ENCODE results near the gene GPR45.

Gene GPR45

GRCh38 chr2:105258835-105259350, 17.4 kb downstream of the GPR45 start:
- Histone ChIP-seq H3K9ac (ENCODE audit: low read length) (no peak overlapping the region), H3K27me3 (replicated peaks; ENCODE audit: insufficient read depth, low read length) (no peaks in the 10 kb centered on the region), H3K4me3 (ENCODE audit: low read length) (no peak overlapping the region), H3K9me2 (replicated peaks; ENCODE audit: insufficient read depth, low read length) (no peaks in the 10 kb centered on the region), H3K4me2 (ENCODE audit: low read depth, low read length) (no peak overlapping the region), H3K9me3 (replicated peaks; ENCODE audit: insufficient read depth, low read length) (no peaks in the 10 kb centered on the region), H3K79me2 (ENCODE audit: low read length) (no peaks in the 10 kb centered on the region), H3K27ac (ENCODE audit: low read length) (no peak overlapping the region), H3K36me3 (replicated peaks; ENCODE audit: insufficient read depth, low read length) (no peaks in the 10 kb centered on the region), H3F3A (ENCODE audit: insufficient read depth, low read length) (no peaks in the 10 kb centered on the region), H4K20me1 (ENCODE audit: insufficient read depth, low read length) (no peaks in the 10 kb centered on the region), H3K4me1 (ENCODE audit: low read length) (no peaks in the 10 kb centered on the region), H2AFZ (ENCODE audit: low read length) (no peak overlapping the region)
- DNase-seq = no peak
- TF ChIP-seq EZH2phosphoT487 (IDR thresholded peaks at IDR 0.05; ENCODE audit: low read length) (no peak), CTCF (IDR thresholded peaks at IDR 0.05; ENCODE audit: low read length) (no peak), EZH2 (optimal IDR thresholded peaks at IDR 0.05; ENCODE audit: low read depth, low read length) (no peak)

DNA sequence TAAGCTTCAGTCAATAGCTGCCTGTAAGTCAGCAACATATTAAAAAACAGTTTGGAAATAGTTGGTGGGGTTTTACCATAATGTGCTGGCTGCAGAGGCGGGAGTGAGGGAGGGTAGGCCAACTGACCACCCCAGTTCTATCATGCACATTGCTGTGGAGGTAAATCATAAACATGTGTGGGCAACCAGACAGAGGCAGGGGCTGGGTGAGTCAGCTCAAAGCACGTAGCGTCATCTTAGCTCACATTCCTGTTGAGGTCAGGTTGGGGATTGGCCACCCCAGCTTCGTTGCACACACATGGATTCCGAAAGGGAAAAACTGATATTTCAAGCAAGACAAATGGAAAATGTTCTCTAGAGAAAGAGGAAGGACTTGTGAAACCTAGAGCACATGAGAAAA, 19.5 kb downstream of the GPR45 start:
- no peaks in the 10 kb centered on the region for H3K9me2 ChIP-seq (replicated peaks; ENCODE audit: insufficient read depth, low read length)
- H3F3A ChIP-seq (ENCODE audit: insufficient read depth, low read length) = no peaks in the 10 kb centered on the region
- no peak overlapping the region for H2AFZ ChIP-seq (ENCODE audit: low read length)
- H3K27me3 ChIP-seq (replicated peaks; ENCODE audit: insufficient read depth, low read length) = no peaks in the 10 kb centered on the region
- H3K4me2 ChIP-seq (ENCODE audit: low read depth, low read length) = no peak overlapping the region
- H3K4me3 ChIP-seq (ENCODE audit: low read length) = no peak overlapping the region
- H3K9me3 ChIP-seq (replicated peaks; ENCODE audit: insufficient read depth, low read length) = no peaks in the 10 kb centered on the region
- H4K20me1 ChIP-seq (ENCODE audit: insufficient read depth, low read length) = no peaks in the 10 kb centered on the region
- H3K9ac ChIP-seq (ENCODE audit: low read length) = no peak overlapping the region
- TF ChIP-seq CTCF (IDR thresholded peaks at IDR 0.05; ENCODE audit: low read length) (no peak), EZH2phosphoT487 (IDR thresholded peaks at IDR 0.05; ENCODE audit: low read length) (no peak), EZH2 (optimal IDR thresholded peaks at IDR 0.05; ENCODE audit: low read depth, low read length) (no peak)
- no peak for DNase-seq
- no peaks in the 10 kb centered on the region for H3K79me2 ChIP-seq (ENCODE audit: low read length)
- no peak overlapping the region for H3K27ac ChIP-seq (ENCODE audit: low read length)
- no peaks in the 10 kb centered on the region for H3K36me3 ChIP-seq (replicated peaks; ENCODE audit: insufficient read depth, low read length)
- no peaks in the 10 kb centered on the region for H3K4me1 ChIP-seq (ENCODE audit: low read length)

DNA sequence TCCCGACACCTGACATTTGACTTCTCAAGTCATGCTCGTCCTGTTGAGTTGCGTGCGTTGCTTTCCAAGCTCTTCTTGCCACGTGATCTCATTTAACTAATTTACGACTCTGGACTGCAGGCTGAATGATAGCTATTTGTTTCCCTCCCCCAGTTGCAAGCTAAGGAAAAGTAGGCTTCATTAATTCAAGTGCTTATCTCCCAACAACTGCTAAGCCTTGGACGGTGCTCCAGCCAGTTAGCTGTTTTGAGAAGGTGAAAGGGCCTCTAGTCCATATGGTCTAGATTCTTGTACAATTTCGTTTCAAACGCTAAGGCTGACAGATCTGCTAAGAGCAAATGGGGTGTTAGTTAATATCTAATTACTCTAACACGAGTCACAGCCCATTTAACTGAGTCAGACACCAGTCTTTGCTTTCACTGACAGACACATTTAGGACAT, 21.1 kb downstream of the GPR45 start:
- Histone ChIP-seq H4K20me1 (ENCODE audit: insufficient read depth, low read length) (no peaks in the 10 kb centered on the region), H3F3A (ENCODE audit: insufficient read depth, low read length) (no peaks in the 10 kb centered on the region), H3K79me2 (ENCODE audit: low read length) (no peaks in the 10 kb centered on the region)

More for the DNA sequence above, 21.1 kb downstream of the GPR45 start:
- Histone ChIP-seq H3K4me1 (ENCODE audit: low read length) (no peaks in the 10 kb centered on the region), H3K9me2 (replicated peaks; ENCODE audit: insufficient read depth, low read length) (no peaks in the 10 kb centered on the region), H3K36me3 (replicated peaks; ENCODE audit: insufficient read depth, low read length) (0 out of 2 replicates have a peak, but pooled peaks cover 3% of the 10 kb centered on the region), H3K4me3 (ENCODE audit: low read length) (no peak overlapping the region), H3K27ac (ENCODE audit: low read length) (no peak overlapping the region), H3K9me3 (replicated peaks; ENCODE audit: insufficient read depth, low read length) (no peaks in the 10 kb centered on the region), H2AFZ (ENCODE audit: low read length) (no peak overlapping the region), H3K27me3 (replicated peaks; ENCODE audit: insufficient read depth, low read length) (no peaks in the 10 kb centered on the region), H3K9ac (ENCODE audit: low read length) (no peak overlapping the region), H3K4me2 (ENCODE audit: low read depth, low read length) (no peak overlapping the region)
- TF ChIP-seq EZH2 (optimal IDR thresholded peaks at IDR 0.05; ENCODE audit: low read depth, low read length) (no peak), EZH2phosphoT487 (IDR thresholded peaks at IDR 0.05; ENCODE audit: low read length) (no peak), CTCF (IDR thresholded peaks at IDR 0.05; ENCODE audit: low read length) (no peak)
- no peak for DNase-seq
